HG02588 (cell line): Measurements from ENCODE around the gene TMC5.

Source experiments
- ATAC-seq: cut with Tn5 transposase; IDR thresholded peaks from one replicate; pipeline ENCODE4 v1.9.1; 2021; ENCODE audit warnings: mild to moderate bottlenecking, moderate library complexity; ENCODE audit not compliant: unreplicated experiment

The TMC5 gene

DNA sequence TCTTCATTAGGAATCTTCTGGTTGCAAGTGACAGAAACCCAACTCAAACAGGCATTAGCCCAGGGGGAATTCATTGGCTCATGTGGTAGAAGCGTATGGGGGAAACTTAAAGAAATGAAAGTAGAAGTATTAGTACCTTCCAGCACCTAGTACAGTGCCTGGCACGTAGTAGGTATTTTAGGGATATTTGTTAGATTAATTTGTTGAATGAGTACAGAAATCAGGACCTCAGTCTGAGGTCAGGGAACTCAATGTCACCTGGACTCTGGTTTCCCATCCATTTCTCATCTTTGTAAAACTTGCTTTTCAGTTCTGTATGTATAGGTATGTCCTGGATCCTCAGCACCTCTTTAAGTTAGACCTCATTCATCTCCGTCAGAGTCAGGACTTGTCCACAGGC lies 32.5 kb downstream of the TMC5 start:
- ATAC-seq: no peak

DNA sequence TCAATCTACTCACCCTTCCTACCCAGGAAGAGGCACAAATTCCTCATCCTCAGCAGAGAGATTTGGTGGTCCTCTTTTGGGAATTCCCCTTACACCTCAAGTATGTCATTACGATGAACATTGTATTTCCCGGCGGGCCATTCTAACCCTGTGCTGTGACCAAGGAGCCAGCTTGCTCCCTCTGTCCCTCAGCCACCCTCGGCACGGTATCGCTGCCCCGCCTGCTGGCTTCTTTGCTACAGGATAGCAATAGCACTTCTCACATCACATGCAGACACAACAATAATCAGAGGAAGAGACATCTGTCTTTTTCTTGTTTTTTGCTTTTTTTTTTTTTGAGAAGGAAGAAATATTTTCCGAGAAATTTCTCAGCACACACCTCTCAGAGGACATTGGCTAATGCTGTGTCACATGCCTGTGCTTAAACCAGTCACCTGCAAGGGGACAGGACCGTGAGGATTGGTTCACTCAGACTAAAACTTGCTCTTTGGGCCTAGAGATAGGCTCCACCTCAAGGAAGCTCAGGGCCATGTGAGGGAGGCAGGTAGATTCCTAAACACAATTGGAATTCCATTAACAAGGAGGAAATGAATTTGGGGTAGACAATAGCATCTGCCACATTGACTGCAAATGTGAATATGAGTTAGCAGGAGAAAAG lies 41.2 kb downstream of the TMC5 start:
- ATAC-seq: no peak

DNA sequence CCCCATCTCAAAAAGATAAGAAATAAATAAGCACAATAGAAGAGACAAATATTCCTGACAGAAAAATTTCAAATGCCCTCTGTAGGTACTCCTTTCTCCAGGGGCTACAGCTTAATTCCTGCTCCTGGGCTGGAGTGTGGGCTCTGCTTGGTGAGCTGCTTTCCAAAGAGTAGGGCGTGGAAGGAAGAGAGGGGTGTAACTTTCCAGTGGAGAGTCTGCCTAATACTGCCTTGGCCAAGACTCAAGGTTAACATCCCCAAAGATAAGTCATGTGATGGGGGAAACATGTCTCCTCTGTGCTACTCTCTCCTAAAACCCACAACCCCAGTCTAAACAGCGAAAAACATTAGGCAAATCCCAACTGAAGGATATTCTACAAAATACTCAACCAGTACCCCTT lies 42.7 kb downstream of the TMC5 start:
- no peak for ATAC-seq

DNA sequence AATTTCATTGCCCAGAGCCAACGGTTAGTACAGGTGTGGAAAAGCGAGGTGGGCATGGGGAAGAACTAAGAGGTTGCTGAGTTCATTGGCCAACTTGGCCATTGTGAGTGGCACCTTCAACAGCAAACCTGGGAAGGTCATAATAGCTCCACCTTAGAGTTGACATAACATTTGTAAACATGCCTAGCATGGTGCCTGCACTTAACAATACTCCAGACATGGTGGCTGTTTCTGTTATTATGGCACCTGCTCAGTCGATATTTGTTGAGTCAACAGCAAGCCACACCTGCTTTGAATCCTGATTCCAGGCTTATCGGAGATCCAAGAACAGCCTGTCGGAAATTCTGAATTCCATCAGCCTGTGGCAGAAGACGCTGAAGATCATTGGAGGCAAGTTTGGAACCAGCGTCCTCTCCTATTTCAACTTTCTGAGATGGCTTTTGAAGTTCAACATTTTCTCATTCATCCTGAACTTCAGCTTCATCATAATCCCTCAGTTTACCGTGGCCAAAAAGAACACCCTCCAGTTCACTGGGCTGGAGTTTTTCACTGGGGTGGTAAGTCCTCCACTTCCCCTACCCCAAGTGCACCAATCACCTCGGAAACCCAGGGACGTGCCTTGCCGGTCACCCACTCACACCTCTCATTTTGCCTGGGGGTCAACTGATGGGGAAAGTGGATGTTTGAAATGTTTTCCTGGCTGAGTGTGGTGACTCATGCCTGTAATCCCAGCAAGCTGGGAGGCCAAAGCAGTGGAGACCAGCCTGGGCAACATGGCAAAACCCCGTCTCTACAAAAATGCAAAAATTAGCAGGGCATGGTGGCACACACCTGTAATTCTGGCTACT lies 46.0 kb downstream of the TMC5 start:
- ATAC-seq: no peak

DNA sequence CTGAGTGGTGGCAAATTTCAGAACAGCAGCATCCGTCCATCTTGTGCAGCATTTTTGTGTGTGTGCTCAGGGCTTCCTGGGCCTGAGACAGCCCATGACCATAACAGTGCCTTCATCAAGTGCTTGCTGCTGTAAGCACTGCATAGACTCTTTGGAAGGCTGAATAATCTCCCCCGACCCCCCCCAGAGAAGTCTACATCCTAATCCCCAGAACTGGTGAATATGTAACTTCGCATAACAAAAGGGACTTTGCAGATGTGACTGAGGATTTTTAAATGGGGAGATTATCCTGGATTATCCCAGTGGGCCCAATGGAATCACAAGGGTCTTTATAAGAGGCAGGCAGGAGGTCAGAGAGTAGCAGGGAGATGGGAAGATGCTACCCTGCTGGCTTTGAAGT lies 50.6 kb downstream of the TMC5 start:
- no peak for ATAC-seq

DNA sequence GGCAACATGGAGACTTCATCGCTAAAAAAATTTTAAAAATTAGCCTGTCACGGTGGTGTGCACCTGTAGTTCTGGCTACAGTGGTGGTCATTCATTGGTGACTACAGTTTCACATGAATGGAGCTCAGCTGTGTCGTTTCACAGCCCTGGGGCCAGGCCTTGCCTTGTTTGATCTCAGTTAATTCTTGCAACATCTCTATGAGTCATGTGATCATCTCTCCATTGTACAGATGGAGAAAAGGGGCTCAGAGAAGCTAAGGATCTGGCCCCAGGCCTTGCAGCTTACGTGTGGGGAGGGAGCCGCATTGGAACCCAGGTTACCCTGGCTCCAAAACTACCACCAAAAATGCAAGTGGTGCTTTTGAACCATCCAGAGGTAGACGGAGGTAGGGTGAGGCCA lies 54.8 kb downstream of the TMC5 start:
- ATAC-seq: no peak

DNA sequence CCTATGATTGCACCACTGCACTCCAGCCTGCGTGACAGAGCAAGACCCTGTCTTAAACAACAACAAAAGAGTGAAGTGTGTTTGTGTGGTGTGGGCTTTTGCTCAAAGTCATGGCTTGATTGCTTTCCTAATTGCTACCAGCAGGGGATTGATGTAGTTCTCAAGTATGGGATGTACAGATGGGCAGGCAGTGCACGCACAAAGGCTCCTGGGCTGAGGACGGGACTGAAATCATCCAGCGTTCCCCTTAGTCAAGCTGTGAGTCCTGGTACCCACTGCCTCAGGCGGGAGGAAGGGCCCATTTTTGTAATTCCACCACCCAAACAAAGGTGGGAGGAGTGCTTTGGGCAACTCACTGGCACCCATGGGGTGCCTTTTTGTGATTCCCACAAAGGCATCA lies 56.9 kb downstream of the TMC5 start:
- no peak for ATAC-seq

DNA sequence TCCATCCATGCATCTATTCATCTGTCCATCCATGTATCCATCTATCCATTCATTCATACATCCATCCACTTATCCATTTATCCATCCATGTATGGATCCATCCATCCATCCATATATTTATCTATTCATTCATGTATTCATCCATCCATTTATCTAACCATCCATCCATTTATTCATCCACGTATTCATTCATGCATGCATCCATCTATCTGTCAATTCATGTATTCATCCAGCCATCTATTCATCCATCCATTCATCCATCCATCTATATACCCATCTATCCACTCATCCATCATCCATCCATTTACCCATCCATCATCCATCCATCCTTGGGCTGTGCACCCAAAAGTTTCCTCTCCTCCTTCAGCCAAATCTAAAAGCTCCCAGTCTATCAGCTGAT lies 60.8 kb downstream of the TMC5 start:
- ATAC-seq: no peak

DNA sequence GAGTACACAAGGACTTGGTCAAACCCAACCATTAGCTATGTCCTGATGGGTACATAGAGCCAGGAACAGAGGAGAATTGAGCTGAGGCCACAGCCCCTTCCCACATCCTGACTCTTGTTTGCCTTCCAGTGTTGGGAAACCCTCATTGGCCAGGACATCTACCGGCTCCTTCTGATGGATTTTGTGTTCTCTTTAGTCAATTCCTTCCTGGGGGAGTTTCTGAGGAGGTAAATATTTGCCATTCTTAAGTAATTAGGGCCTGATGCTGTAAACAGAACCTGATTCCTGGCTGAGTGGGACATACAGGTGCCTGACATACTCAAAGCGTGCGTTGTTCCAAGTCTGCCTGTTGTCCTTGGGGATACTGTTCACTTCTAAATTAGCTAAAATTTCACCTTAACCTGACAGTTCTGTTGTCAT lies 61.6 kb downstream of the TMC5 start:
- no peak for ATAC-seq

DNA sequence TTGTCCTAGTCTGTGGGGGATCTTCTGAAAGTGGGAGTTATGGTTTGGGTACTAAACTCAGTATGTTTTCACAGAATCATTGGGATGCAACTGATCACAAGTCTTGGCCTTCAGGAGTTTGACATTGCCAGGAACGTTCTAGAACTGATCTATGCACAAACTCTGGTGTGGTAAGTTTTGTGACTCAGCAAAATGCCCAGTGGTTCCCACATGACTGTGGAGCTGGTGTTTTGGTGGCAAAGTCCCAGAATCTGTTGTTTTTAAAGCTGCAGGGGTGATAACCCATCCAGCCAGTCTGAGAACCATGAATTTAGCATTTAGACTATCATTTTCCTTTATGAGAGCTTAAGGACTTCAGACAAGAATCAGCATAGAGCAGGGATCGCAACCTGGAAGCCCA lies 63.6 kb downstream of the TMC5 start:
- no peak for ATAC-seq

DNA sequence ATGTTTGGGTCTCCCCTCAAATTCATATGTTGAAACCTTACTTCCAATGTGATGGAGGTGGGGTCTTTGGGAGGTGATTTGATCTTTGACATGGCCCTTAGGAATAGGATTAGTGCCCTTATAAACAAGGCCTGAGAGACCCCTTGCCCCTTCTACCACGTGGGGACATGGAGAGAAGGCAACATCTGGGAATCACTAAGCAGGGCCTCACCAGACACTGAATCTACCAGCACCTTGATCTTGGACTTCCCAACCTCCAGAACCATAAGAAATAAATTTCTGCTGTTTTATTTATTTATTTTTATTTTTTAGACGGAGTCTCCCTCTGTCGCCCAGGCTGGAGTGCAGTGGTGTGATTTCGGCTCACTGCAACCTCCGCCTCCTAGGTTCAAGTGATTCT lies 64.1 kb downstream of the TMC5 start:
- ATAC-seq: no peak

DNA sequence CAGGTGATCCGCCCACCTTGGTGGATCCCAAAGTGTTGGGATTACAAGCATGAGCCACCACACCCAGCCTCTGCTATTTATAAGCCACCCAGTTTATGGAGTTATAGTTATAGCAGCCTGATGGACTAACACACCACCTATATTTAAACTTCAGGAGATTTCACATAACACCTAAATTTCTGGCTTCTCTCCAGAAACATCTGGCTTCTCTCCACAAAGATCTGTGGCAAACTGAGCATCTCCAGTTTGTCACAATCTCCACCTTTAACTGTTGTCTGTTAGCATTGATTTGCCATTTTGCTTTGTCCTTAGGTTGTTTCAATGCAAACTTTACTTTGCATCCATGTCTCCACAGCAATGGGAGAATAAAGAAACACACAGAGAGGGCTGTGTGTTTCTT lies 64.6 kb downstream of the TMC5 start:
- ATAC-seq: no peak

DNA sequence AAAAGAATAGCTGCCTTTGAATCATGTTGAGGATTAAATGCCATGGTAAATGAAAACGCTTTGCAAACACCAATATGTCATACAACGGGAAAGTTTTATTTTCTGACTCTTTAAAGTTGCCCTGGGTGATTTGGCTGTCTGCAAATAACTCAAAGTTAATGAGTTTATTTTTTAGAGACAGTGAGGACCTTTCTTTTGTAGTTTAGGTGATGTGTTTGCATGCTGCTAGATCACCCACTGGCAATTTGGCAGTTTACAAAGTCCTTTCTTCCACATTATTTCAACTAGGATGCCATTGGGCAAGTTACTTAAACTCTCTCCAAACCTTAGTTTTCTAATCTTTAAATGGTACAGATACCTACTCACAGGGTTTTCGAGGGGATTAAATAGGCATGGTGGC lies 66.4 kb downstream of the TMC5 start:
- no peak for ATAC-seq

DNA sequence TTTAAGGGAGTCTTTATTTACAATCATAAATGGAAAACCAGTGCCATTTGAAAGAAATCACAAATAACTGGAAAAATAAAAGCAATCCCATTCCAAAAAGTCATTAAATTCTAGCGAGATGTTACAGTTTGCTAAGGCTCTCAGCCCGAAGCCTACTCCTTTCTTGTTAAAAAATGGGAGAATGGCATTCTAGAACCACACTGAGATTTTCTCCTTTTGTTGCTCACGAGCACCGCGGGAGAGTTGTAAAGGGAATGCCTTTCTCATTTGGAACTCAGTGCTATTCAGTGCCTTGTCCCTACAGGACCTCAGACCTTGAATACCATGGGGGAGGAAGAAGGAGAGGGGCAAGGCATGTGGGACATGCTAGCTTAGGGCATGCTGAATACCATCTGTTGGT lies 67.9 kb downstream of the TMC5 start:
- ATAC-seq: no peak

DNA sequence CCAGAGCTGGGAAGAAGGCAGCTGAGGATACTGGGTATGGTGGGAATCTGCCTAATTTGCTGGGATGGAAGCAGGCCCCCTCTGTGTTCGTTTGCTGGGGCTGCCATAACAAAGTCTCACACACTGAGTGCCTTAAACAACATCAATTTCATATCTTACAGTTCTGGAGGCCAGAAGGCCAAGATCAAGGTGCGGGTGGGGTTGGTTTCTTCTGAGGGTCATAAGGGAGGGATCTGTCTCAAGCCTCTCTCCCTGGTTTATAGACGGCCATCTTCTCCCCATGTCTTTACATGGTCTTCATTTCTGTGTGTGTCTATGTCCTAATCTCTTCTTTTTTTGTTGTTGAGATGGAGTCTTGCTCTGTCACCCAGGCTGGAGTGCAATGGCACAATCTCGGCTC lies 68.4 kb downstream of the TMC5 start:
- no peak for ATAC-seq

DNA sequence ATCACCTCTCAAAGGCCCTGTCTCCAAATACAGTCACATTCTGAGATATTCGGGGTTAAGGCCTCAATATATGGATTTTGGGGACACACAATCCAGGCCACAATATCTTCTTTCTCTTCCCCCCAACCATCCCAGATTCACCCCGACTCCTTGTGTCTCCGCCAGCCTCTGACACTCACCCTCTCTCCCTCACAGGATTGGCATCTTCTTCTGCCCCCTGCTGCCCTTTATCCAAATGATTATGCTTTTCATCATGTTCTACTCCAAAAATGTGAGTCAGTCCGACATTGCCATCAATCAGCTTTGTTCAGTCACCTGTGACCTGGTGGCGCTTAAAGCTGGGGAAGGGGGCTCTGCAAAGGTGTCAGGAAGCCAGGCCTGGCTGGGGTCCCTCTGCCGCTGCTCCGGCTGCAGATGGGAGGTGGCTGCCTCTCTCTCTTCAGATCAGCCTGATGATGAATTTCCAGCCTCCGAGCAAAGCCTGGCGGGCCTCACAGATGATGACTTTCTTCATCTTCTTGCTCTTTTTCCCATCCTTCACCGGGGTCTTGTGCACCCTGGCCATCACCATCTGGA lies 69.2 kb downstream of the TMC5 start:
- ATAC-seq: no peak

DNA sequence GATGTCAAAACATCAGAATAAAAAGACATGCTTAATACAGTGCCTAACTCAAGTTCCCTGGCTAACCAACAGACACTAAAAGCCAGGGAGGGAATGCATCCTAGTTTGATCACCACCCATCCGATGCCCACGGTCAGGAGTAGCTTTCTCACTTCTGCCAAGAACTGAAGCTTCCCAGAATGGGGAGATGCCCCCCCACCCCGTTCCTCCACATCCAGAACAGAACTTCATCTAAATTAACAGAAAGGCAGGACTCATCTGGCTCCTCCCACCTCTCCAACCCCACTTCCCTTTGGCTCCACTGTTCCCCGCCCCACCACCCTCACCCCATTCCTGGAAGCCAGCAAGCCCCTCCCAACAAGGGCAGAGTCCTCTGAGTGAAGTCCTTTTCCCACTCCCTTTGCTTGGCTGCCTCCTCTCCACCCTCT lies 70.5 kb downstream of the TMC5 start:
- ATAC-seq: no peak

DNA sequence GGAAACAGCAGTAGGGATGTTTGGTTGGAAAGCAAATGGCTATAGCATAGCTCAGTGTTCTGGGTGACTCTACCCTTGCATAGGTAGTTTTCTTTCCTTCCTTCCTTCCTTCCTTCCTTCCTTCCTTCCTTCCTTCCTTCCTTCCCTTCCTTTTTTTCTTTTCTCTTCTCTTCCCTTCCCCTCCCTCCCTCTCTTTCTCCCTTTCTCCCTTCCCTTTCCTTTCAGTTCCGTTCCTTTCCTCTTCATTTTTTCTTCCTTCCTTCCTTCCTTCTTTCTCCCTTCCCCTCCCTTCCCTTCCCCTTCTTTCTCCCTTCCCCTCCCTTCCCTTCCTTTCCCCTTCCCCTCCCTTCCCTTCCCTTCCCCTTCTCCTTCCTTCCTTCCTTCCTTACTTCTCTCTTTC lies 72.9 kb downstream of the TMC5 start:
- no peak for ATAC-seq

DNA sequence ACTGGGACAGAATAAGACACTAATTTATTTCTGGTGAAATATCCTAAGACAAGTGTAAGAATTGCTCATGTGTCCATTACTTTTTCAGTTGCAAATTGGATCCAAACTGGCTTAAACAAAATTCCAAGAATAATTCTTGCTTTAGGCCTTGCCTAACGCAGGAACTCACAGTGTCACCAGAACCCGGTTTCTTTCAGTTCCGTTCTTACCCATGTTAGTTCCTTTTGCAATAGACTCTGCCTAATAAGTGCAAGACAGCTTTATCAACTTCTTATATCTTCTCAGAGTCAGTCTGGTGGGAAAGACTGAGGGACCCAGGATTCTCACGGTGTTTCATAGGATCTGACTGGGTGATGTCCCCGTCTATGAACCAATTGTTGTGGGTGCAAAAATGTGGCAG lies 79.5 kb downstream of the TMC5 start:
- ATAC-seq: no peak

DNA sequence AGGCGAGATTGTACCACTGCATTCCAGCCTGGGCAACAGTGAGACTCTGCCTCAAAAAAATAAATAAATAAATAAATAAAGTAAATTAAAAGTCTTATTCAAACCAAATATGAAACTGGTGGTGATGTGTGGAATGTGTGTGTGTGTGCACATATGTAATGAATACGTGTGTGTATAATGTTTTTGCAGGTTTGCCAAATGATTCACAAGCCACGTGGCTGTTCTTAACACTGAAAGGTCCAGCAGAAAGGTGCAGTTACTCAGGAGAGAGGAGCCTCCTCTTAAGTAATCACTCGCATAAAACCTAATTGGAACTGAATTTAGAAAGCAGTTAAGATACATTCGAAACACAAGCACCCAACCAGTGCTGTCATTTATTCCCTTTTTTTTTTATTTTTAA lies 81.3 kb downstream of the TMC5 start:
- no peak for ATAC-seq

DNA sequence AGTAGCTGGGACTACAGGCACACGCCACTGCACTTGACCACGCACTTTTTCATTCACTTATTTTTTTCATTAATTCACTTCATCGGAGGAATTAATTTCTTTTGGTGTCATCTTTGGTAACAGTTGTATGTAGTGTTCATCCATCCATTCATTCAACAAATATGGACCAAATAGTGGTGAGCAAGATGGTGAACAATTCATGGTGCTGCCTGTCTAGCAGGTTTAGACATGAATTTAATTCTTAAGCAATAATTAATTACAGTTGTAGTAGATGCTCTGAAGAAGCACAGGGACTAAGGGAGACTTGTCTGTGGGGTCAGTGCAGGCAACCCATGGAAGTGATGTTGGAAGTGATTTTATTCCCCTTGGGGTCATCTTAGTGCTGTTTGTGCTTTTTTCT lies 81.8 kb downstream of the TMC5 start:
- no peak for ATAC-seq

DNA sequence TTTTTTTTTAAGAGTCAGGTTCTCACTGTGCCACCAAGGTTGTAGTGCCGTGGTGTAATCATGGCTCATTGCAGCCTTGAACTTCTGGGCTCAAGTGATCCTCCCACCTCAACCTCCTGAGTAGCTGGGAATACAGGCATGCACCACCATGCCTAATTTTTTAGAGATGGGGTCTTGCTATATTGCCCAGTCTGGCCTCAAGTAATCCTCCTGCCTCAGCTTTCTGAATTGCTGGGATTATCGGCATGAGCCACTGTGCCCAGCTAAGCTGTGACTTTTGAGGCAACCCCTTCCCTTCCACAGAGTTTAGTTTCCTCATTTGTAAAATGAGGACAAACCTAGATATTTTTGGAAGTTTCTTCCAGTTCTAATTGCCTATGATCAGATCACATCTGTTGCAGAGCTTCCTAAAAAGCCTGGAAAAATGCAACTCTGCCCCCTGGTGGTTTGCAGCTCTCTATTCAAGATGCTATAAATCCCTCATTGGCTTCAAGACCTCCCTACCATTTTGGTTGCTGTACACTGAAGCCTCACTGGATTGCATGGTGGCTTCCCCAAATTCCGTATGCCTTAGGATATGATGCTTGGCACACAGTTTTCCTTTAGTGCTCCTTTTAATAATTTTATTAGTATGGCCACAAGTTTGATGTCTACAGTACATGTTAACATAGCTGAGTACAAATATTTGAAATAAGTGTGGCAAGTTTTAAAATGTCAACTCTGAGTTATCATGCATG lies 84.9 kb downstream of the TMC5 start:
- ATAC-seq: no peak
